Stimulated activated CD8-positive, alpha-beta memory T cell treated with anti-CD3 and anti-CD28 coated beads, Interleukin-7, amount 100 ng/mL, for 4 hours (primary cell): ENCODE data around the gene ATF3.
"Not testable (repeated sequence)": the region's sequence is repeated elsewhere in the genome, so short reads cannot be mapped to it uniquely, and the experiment has no call there.

Experiments used
- DNase-seq, 2 donors: peaks; one replicate each; pipeline ENCODE4 v3.0.0-alpha.2; 2020; ENCODE audit warnings: low read depth in 2 of 2

The ATF3 gene

GRCh38 chr1:212628046-212628445, 19.5 kb downstream of the ATF3 start:
- no peak for DNase-seq

DNA sequence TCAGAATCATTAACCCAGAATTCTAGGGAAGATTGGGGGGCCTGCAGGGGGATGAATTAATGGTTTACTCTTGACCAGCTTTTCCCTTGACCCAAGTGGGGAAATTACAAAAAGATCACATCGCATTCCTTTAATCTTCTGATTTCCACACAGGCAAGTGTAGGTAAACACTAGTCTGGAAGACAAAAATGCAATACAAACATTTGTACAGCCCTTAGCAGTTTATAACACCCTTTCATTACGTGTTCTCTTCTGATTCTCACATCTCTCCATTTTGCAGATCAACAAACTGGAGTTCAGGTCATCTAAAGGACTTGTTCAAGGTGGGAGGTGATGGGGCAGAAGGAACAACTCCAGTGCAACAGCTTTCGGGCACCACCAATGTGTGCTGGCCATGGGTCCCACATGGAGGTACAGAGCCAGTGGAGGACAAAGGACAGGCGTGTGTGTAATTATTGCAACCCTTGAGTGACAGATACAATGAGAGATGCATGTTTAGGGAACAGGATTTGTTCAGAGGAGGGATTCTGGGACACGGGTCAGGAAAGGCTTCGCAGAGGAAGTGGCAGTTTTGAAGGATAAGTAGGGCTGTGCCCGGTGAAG, 20.4 kb downstream of the ATF3 start:
- DNase-seq: no peak

- no peak for DNase-seq
Observed at GRCh38 chr1:212629450-212630157, 21.0 kb downstream of the ATF3 start.

DNA sequence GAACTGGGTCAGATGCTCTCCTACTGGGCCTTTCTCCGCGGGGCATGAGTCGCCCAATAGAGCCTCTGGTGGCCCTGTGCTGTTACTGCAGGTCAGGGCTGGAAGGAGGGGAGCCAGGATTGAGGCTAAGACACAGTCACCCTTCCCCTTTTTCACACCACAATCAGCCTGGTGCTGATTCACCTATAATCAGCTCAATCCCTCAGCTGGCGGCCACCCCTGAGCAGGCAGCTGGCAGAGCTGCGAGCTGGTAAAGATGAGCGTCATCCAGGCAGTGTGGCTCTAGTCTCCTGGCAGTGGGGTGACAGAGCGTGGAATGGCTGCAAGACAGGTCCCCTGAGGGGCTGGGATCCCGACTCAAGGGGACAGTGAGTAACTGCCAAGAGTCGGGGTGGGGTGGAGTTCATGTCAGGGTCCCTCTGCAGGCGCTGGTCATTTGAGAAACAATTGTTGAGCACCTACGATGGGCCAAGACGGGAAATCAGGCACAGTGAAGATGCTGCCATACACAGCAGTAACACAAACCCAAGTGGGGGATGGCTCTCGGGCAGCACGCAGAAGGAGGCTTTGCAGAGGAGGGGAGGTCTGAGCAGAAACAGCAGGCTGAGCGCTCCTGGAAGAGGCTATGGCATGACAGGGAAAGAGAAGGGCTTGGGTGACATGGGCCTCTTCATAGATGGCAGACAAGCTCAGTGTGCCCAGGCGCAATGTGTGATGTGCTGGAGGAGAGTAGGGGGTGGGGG, 21.8 kb downstream of the ATF3 start:
- DNase-seq: peak; percentile 37 to 43

GRCh38 chr1:212633161-212633560, 24.6 kb downstream of the ATF3 start:
- no peak for DNase-seq

GRCh38 chr1:212634252-212634651, 25.7 kb downstream of the ATF3 start:
- DNase-seq: no peak

DNA sequence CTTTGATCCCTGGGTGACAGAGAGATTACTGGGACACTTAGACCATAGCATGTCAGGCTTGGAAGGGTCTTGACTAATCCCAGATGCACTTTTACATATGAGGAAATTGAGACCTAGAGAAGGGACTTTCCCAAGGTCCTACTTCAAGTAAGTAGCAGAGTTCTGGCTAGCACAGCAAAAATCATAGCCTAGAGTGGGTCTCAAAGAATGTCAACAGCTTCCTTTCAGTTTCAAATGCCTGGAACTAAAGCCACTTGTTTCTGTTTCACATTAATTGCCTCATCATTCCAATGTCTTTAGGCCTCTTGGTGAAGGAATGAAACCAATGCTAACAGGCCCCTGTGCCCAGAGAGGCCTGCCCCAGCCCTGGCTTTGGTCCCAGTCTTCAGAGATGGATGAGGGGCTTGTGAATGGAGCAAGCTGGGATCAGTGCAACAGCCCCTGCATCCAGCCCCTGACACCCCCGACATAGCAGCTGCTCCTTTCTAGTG, 26.6 kb downstream of the ATF3 start:
- DNase-seq: no peak

DNA sequence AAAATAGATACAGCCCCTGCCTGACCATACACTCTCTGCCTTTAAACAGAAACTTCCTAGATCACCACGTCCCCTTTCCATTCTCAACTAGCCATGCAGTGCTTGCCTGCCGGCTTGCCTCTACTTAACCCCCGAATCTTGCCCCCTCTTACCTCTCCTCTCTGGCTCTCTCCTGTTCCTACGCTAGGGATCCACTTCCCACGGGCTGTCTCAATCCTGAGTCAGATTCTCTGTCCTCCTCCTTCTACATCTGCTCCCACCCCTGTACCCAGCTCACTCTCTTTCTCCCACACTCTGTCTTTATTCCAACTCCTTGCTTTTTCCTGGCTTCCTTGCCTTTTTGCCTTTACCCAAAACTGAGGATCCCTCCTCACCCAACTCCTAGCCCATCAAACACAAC, 29.3 kb downstream of the ATF3 start:
- DNase-seq: no peak

GRCh38 chr1:212638492-212639151, 30.1 kb downstream of the ATF3 start:
- no peak for DNase-seq

DNA sequence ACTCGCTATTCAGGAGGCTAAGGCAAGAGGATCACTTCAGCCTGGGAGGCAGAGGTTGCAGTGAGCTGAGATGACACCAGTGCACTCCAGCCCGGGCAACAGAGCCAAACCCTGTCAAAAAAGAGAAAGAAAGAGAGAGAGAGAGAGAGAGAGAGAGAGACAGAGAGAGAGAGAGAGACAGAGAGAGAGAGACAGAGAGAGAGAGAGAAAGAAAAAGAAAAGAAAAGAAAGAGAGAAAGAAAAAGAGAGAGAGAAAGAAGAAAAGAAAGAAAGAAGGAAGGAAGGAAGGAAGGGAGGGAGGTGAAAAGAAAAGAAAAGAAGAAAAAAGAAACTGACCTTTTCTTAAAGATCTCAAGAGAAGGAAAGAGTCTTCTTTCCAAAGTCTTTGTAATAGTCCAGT, 31.0 kb downstream of the ATF3 start:
- not testable (repeated sequence) for DNase-seq

- DNase-seq: no peak
Observed at GRCh38 chr1:212640223-212640878, 31.8 kb downstream of the ATF3 start.

DNA sequence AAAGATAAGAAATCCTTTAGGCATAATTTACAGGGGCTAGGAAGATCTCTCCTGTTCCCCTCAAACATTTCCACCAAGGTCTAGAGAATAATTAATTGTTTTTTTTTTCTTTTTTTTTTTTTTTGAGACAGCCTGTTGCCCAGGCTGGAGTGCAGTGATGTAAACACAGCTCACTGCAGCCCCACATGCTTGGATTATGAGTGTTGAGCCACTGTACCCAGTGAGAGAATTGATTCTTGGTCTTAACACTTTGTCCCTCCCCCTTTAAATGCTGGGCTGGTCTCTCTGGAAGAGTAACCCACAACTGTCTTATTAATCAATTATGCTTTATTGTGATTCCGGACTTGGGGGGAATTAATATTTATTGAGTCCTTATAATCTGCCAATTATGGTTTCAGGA, 33.4 kb downstream of the ATF3 start:
- DNase-seq: no peak

DNA sequence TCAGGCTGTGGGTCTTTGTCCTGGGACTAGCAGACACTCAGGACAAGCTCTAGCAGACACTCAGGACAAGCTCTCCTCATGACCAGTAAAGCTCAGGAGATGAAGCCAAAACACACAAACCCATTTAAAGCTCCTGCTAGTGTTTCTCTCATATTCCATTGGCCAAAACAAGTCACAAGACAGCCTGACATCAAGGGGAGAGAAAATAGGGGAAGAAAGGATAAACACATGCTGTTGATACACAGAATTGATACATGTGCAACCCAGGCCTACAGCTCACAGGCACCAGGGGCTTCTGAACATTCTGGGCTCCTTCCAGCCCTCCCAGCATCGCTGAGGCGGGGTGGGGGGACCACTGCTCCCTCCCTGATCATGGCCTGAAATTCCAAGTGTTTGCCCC, 35.3 kb downstream of the ATF3 start:
- no peak for DNase-seq

DNA sequence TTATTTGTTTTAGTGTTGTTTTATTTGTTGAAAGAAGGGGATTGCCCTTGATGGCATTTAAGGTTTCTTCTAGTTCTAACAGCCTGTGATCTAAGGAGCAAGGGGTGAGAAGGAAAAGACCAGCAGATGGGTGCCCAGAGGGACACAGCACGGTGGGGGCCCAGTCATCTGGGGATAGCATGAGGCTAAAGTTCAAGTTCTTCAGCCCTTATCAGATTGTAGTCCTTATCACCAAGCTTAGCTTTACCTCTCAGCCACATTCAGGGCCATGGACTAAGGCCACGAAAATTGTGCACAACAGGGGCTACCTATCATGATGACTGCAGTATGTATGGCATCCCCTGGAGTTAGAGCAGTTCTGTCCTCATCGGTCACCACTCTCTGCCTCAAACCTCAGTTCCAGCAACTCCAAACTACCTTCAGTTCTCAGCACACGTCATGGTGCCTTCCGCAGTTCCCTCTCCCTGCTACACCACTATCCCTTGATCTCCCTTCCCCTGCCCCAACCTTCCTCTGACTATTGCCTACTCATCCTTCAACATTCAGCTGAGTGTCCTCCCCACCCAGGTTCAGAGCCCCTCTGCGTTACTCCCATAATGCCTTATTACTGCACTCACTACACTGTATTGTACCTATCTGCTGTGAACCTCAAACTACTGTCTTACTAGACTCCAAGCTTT, 36.4 kb downstream of the ATF3 start:
- DNase-seq: no peak

GRCh38 chr1:212645546-212646543, 37.3 kb downstream of the ATF3 start:
- no peak for DNase-seq

GRCh38 chr1:212646588-212646987, 38.0 kb downstream of the ATF3 start:
- DNase-seq: no peak

GRCh38 chr1:212647004-212647403, 38.4 kb downstream of the ATF3 start:
- DNase-seq: no peak

- DNase-seq: no peak
Observed at GRCh38 chr1:212648431-212648830, 39.9 kb downstream of the ATF3 start.

- no peak for DNase-seq
Observed at GRCh38 chr1:212649020-212649419, 40.5 kb downstream of the ATF3 start.

- no peak for DNase-seq
Observed at GRCh38 chr1:212650228-212650627, 41.7 kb downstream of the ATF3 start.
